Activated T-cell treated with anti-CD3 and anti-CD28 coated beads, Interleukin-2, amount 50 U/mL, for 24 hours (primary cell): ENCODE data around the gene APOB.

Source experiments
- DNase-seq: peaks from one replicate; pipeline ENCODE4 v3.0.0-alpha.2; 2020
- H3K27ac Mint-ChIP-seq: 2 replicates; pipeline ENCODE4 v1.8.0; 2020; ENCODE audit warnings: mild to moderate bottlenecking, mixed read lengths
- H3K27me3 Mint-ChIP-seq: 2 replicates; pipeline ENCODE4 v1.8.0; 2020; ENCODE audit warnings: mixed read lengths
- H3K36me3 Mint-ChIP-seq: 2 replicates; pipeline ENCODE4 v1.8.0; 2020; ENCODE audit warnings: low read depth, mixed read lengths
- H3K4me1 Mint-ChIP-seq: 2 replicates; pipeline ENCODE4 v1.8.0; 2020; ENCODE audit warnings: low read depth, mixed read lengths
- H3K4me3 Mint-ChIP-seq: 2 replicates; pipeline ENCODE4 v1.8.0; 2020; ENCODE audit warnings: mild to moderate bottlenecking, moderate library complexity, mixed read lengths
- H3K9me3 Mint-ChIP-seq: 2 replicates; pipeline ENCODE4 v1.8.0; 2020; ENCODE audit warnings: mixed read lengths

APOB gene

GRCh38 chr2:20953146-20953824 is 90.6 kb downstream of the APOB start:
- Mint-ChIP-seq H3K27me3 (no peaks in the 10 kb centered on the region), H3K36me3 (no peaks in the 10 kb centered on the region), H3K9me3 (no peaks in the 10 kb centered on the region), H3K27ac (no peak overlapping the region), H3K4me1 (no peaks in the 10 kb centered on the region), H3K4me3 (no peak overlapping the region)
- no peak for DNase-seq
